Endothelial cell (in vitro differentiated cells): ENCODE data around the gene PDE6B. TPM values are rescaled to one million over a fixed set of nuclear protein-coding genes. Genes with fewer than 3 reads are reported as not detected.

ENCODE experiments used
- DNase-seq: peaks from one replicate; pipeline ENCODE4 v3.0.0; 2021; ENCODE audit warnings: low spot score
- H3K27ac Mint-ChIP-seq: one replicate; pipeline ENCODE4 v1.8.0; 2021; ENCODE audit warnings: mixed read lengths, inconsistent platforms; ENCODE audit not compliant: unreplicated experiment
- H3K27me3 Mint-ChIP-seq: one replicate; pipeline ENCODE4 v1.8.0; 2021; ENCODE audit warnings: mild to moderate bottlenecking, moderate library complexity, mixed read lengths, inconsistent platforms; ENCODE audit not compliant: unreplicated experiment
- H3K36me3 Mint-ChIP-seq: one replicate; pipeline ENCODE4 v1.8.0; 2021; ENCODE audit warnings: mild to moderate bottlenecking, low read depth, mixed read lengths, inconsistent platforms; ENCODE audit not compliant: unreplicated experiment
- H3K4me1 Mint-ChIP-seq: one replicate; pipeline ENCODE4 v1.8.0; 2021; ENCODE audit warnings: mild to moderate bottlenecking, mixed read lengths, inconsistent platforms; ENCODE audit not compliant: unreplicated experiment
- H3K4me3 Mint-ChIP-seq: one replicate; pipeline ENCODE4 v1.8.0; 2021; ENCODE audit warnings: mild to moderate bottlenecking, mixed read lengths, inconsistent platforms; ENCODE audit not compliant: unreplicated experiment
- H3K9me3 Mint-ChIP-seq: one replicate; pipeline ENCODE4 v1.8.0; 2021; ENCODE audit warnings: mixed read lengths, inconsistent platforms; ENCODE audit not compliant: unreplicated experiment
- total RNA-seq: library from RNA; stranded (reverse); fragmentation: NEBNext Ultra II Directional; extraction: Animal tissue kit (Norgen Biotek cat#: 25700); gene quantifications from one replicate; pipeline ENCODE4 v1.2.1, GENCODE V29; 2021; ENCODE audit not compliant: unreplicated experiment
- TF ChIP-seq, protein P1 (sequence below): fragments of 200-600 bp; sonication (generic); IDR thresholded peaks from one replicate; pipeline ENCODE4 v1.5.0; 2021; ENCODE audit warnings: antibody characterized with exemption; ENCODE audit not compliant: unreplicated experiment

The PDE6B gene
- total RNA-seq, 1 donor from 2014 or later = 5.1 TPM

DNA sequence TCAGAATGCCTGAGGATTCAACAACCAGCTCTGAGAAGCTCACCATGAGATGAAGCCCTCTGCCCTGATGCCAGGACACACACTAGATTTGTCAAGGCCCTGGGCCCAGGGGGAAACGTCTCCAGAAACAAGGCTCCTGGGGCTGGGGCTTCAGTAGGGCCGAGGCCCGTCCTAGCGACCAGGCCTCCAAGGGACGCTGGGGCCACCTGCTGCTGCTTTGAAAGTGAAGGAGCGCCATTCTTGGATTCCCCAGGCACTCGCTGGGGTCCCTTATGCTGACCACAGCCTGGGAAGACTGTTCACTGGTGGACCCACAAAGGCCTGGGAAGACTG is 23.9 kb downstream of the PDE6B start:
- H3K36me3 Mint-ChIP-seq = no peaks in the 10 kb centered on the region
- TF ChIP-seq, protein P1, sequence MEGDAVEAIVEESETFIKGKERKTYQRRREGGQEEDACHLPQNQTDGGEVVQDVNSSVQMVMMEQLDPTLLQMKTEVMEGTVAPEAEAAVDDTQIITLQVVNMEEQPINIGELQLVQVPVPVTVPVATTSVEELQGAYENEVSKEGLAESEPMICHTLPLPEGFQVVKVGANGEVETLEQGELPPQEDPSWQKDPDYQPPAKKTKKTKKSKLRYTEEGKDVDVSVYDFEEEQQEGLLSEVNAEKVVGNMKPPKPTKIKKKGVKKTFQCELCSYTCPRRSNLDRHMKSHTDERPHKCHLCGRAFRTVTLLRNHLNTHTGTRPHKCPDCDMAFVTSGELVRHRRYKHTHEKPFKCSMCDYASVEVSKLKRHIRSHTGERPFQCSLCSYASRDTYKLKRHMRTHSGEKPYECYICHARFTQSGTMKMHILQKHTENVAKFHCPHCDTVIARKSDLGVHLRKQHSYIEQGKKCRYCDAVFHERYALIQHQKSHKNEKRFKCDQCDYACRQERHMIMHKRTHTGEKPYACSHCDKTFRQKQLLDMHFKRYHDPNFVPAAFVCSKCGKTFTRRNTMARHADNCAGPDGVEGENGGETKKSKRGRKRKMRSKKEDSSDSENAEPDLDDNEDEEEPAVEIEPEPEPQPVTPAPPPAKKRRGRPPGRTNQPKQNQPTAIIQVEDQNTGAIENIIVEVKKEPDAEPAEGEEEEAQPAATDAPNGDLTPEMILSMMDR = no peak
- H3K4me1 Mint-ChIP-seq = peaks cover 12% of the 10 kb centered on the region
- no peaks in the 10 kb centered on the region for H3K9me3 Mint-ChIP-seq
- H3K4me3 Mint-ChIP-seq = no peak overlapping the region
- no peak overlapping the region for H3K27ac Mint-ChIP-seq
- peaks cover 6% of the 10 kb centered on the region for H3K27me3 Mint-ChIP-seq
- no peak for DNase-seq

DNA sequence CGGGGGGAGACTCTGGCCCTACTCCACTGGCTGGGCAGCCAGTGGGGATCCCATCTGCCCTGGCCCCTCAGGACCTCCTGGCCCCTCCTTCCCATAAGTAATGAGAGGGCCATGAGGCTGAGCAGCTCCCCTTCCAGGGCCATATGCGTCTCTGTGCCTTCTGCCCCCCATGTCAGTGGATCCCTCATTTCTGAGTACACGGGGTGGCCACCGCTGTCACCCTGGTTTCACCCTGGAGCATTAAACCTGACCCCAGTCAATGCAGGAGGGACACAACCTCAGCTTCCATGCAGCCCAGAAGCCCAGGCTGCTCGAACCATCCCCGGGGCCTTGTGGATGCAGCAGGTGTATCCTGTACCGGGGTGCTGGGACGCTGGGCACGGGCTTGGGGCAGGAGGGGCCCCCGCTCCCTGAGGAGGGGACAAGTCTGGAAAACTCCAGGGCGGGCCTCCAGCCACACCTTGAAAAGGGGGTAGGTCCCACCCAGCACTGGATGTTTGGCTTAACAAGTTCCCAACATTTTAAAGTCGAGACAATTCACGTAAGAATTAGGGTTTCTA is 24.5 kb downstream of the PDE6B start:
- no peak for DNase-seq
- Mint-ChIP-seq H3K4me3 (no peak overlapping the region), H3K27me3 (peaks cover 8% of the 10 kb centered on the region), H3K36me3 (no peaks in the 10 kb centered on the region), H3K27ac (no peak overlapping the region), H3K4me1 (peaks cover 12% of the 10 kb centered on the region), H3K9me3 (no peaks in the 10 kb centered on the region)
- TF ChIP-seq, protein P1 = no peak

DNA sequence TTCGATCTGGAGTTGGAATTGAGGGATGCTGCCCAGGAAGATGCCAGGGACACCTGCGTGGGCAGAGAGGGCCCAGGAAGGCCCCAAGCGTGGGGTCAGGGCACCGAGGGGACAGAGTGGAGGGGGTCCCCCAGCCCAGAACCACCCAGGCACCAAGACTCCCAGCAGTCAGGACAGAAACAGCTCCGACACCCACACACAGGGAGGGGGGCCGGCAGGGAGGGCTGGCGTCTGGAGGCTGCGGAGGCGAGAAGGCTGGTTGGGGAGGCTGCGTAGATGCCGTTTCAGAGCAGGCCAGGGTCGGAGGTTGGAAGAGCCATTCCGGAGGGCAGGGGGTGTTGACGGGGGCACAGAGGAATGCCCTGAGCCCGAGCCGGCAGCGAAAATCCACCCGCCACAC is 25.1 kb downstream of the PDE6B start:
- DNase-seq = no peak
- Mint-ChIP-seq H3K4me1 (peaks cover 12% of the 10 kb centered on the region), H3K27ac (no peak overlapping the region), H3K4me3 (no peak overlapping the region), H3K9me3 (no peaks in the 10 kb centered on the region), H3K27me3 (peaks cover 8% of the 10 kb centered on the region), H3K36me3 (no peaks in the 10 kb centered on the region)
- TF ChIP-seq, protein P1 = no peak

DNA sequence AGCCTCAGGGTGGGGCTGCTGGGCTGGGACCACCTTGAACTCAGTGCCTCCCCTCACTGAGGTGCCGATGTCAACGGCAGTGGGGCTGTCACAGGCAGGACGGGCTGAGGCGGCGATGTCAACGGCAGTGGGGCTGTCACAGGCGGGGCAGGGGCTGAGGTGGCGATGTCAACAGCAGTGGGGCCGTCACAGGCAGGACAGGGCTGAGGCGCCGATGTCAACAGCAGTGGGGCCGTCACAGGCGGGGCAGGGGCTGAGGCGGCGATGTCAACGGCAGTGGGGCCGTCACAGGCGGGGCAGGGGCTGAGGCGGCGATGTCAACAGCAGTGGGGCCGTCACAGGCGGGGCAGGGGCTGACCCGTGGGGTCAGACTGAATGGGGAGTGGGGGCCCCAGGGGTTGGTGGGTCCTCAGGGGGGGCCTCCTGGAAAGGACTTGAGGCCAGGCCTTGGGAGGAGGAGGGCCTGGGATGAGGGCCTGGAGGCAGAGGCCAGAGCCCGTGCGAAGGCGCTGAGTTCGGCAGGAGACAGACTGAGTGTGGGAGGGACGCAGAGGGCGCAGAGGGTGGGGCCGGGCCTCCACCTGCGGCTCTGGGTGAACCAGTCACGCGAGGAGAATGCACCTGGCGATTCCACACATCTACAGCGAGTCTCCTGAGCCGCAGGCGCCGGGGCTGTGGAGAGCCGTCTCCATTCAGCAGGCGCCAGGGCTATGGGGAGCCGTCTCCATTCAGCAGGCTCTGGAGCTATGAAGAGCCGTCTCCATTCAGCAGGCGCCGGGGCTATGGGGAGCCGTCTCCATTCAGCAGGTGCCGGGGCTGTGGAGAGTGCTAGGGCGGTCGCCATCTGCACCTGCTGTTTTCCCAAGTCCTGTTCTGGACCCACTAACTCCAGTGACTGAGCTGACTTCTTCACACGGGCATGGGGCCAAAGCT is 25.8 kb downstream of the PDE6B start:
- H3K27ac Mint-ChIP-seq = no peak overlapping the region
- no peaks in the 10 kb centered on the region for H3K36me3 Mint-ChIP-seq
- no peak for DNase-seq
- peaks cover 3% of the 10 kb centered on the region for H3K9me3 Mint-ChIP-seq
- H3K27me3 Mint-ChIP-seq = peaks cover 14% of the 10 kb centered on the region
- TF ChIP-seq, protein P1 = no peak
- H3K4me3 Mint-ChIP-seq = no peak overlapping the region
- H3K4me1 Mint-ChIP-seq = peaks cover 5% of the 10 kb centered on the region
